BLaER1 treated with 17β-estradiol and CSF1 and Interleukin-3, amounts not matched to agents 10 nM and 100 nM (cell line): ENCODE data around the gene EID3.
A peak's percentile ranks its signal among the peaks of the same experiment; 100 is the strongest.
"Not testable (repeated sequence)": the region's sequence is repeated elsewhere in the genome, so short reads cannot be mapped to it uniquely, and the experiment has no call there.

Source experiments
- H3K27ac ChIP-seq, 11 experiments: shearing (Covaris generic); formaldehyde crosslinking; 2 replicates each; pipeline ENCODE4 v1.8.1; 2022
- H3K27me3 ChIP-seq, 11 experiments: shearing (Covaris generic); formaldehyde crosslinking; 2 replicates each; pipeline ENCODE4 v1.8.1; 2022
- H3K36me3 ChIP-seq, 11 experiments: shearing (Covaris generic); formaldehyde crosslinking; 2 replicates each; pipeline ENCODE4 v1.8.1; 2022
- H3K4me1 ChIP-seq, 10 experiments: shearing (Covaris generic); formaldehyde crosslinking; 2 replicates each; pipeline ENCODE4 v1.8.1; 2022
- H3K4me2 ChIP-seq, 11 experiments: shearing (Covaris generic); formaldehyde crosslinking; 2 replicates each; pipeline ENCODE4 v1.8.1; 2022
- H3K4me3 ChIP-seq, 10 experiments: shearing (Covaris generic); formaldehyde crosslinking; 2 replicates each; pipeline ENCODE4 v1.8.1; 2022
- H3K9ac ChIP-seq, 11 experiments: shearing (Covaris generic); formaldehyde crosslinking; 2 replicates each; pipeline ENCODE4 v1.8.1; 2022
- H3K9me3 ChIP-seq, 11 experiments: shearing (Covaris generic); formaldehyde crosslinking; replicated peaks in 1 of 11; 2 replicates each; pipeline ENCODE4 v1.8.1; 2022
- H4K20me1 ChIP-seq, 11 experiments: shearing (Covaris generic); formaldehyde crosslinking; 2 replicates each; pipeline ENCODE4 v1.8.1; 2022
- Cebpa-rat ChIP-seq, 11 experiments: shearing (Covaris generic); IDR thresholded peaks; 2 replicates each; pipeline ENCODE4 v1.8.1; 2022

The EID3 gene

DNA sequence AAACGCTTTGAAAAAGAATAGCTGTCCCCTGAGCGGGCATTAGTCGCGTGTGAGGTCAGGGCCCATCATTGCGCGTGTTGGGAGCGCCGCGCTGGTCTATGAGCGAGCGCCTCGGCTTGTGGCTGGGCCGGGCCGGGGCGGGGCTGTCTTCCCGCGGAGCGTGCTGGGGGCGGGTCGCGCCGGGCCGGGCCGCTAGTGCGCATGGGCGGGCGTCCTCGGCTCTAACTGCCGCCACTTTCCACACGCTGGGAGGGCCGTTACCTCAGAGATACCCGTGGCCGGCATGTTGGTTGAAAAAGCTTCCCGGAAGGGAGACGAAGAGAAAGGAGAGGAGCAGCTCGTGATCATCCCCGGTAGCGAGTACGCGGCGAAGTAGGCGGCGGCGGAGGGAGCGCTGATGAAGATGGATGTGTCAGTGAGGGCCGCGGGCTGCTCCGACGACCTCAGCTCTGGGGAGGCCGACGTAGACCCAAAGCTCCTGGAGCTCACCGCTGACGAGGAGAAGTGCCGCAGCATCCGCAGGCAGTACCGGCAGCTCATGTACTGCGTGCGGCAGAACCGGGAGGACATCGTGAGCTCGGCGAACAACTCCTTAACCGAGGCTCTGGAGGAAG is at the start of gene EID3:
Gene EID3, plus strand, starts transcription at position 202 of the 614 bp plus-strand sequence. Its CDS starts 196 bp downstream, at position 398.
- peak within 1 kb of the TSS; percentile 76 to 88 (median 83) for H3K4me2 ChIP-seq
- peak within 1 kb of the TSS; percentile 43 to 65 (median 56) for H3K4me3 ChIP-seq
- H4K20me1 ChIP-seq: peaks cover 81 to 100% (median 100%) of the 10 kb centered on the region in 11 experiments; a peak in 21 of 22 replicates
- H3K27me3 ChIP-seq: no peaks in the 10 kb centered on the region
- TF ChIP-seq Cebpa-rat (IDR thresholded peaks at IDR 0.05): no peak
- H3K36me3 ChIP-seq: peaks cover 23 to 98% (median 82%) of the 10 kb centered on the region in 11 experiments
- peak within 1 kb of the TSS in 10 of 11 experiments; percentile 47 to 78 (median 68); a peak in 21 of 22 replicates for H3K27ac ChIP-seq
- no peaks in the 10 kb centered on the region; a peak in 1 of 22 replicates for H3K9me3 ChIP-seq
- H3K4me1 ChIP-seq: peaks cover 55 to 75% (median 67%) of the 10 kb centered on the region in 10 experiments
- peak within 1 kb of the TSS; percentile 42 to 74 (median 66); a peak in 21 of 22 replicates for H3K9ac ChIP-seq

DNA sequence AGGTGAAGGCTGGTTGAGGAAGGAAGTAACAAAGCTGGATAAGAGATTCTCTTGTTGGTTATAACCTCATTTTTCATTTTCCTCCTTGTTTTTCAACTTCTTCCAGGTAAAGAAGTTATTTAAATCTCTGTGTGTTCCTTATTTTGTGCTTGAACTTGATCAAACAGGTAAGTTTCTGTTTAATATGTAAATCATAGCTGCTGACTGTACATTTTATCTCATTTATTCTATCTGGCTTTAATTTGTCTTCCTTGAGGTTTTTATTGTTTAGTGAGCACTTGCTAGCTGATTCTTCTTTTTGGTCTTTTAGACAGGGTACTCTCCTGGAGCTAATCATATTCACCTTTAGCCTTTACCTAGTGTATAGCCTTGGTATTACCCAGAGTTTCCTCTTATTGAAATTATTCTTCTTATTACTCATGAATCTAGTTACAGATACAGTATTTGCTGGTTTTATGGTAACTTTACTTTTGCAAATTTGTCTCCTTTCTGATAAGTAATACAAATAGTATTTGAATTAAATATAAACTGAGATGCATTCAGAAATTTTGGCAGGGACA is 45.5 kb upstream of the EID3 start:
- TF ChIP-seq Cebpa-rat (IDR thresholded peaks at IDR 0.05): no peak

GRCh38 chr12:104258476-104259067 is 45.0 kb upstream of the EID3 start:
- Histone ChIP-seq H3K9ac (no peak overlapping the region), H3K4me1 (peaks cover 0 to 10% (median 2%) of the 10 kb centered on the region in 10 experiments; a peak in 7 of 20 replicates), H3K27me3 (no peaks in the 10 kb centered on the region)

More for the DNA sequence above, 45.5 kb upstream of the EID3 start:
- Histone ChIP-seq H3K36me3 (no peaks in the 10 kb centered on the region), H4K20me1 (no peaks in the 10 kb centered on the region), H3K27me3 (no peaks in the 10 kb centered on the region), H3K27ac (no peak overlapping the region), H3K9me3 (peaks cover 0 to 5% (median 0%) of the 10 kb centered on the region in 11 experiments; a peak in 3 of 22 replicates), H3K4me1 (peaks cover 0 to 10% (median 3%) of the 10 kb centered on the region in 10 experiments; a peak in 7 of 20 replicates), H3K4me2 (no peak overlapping the region), H3K9ac (no peak overlapping the region), H3K4me3 (no peak overlapping the region)

GRCh38 chr12:104263026-104263425 is 40.5 kb upstream of the EID3 start:
- Histone ChIP-seq H3K9ac (no peak overlapping the region), H3K27ac (peak overlapping the region in 2 of 11 experiments; percentile 0 to 33; a peak in 2 of 22 replicates), H3K4me1 (peaks cover 0 to 14% (median 3%) of the 10 kb centered on the region in 10 experiments; a peak in 7 of 20 replicates), H3K36me3 (no peaks in the 10 kb centered on the region), H3K4me2 (peak overlapping the region in 2 of 11 experiments; percentile 11 to 34; a peak in 2 of 22 replicates), H3K4me3 (no peak overlapping the region), H4K20me1 (no peaks in the 10 kb centered on the region), H3K27me3 (no peaks in the 10 kb centered on the region), H3K9me3 (peaks cover 0 to 10% (median 0%) of the 10 kb centered on the region in 11 experiments; a peak in 6 of 22 replicates)
- TF ChIP-seq Cebpa-rat (IDR thresholded peaks at IDR 0.05): no peak

More at GRCh38 chr12:104258476-104259067, 45.0 kb upstream of the EID3 start:
- Histone ChIP-seq H3K27ac (no peak overlapping the region), H3K36me3 (no peaks in the 10 kb centered on the region), H3K4me2 (no peak overlapping the region), H3K4me3 (no peak overlapping the region), H3K9me3 (peaks cover 0 to 5% (median 0%) of the 10 kb centered on the region in 11 experiments; a peak in 3 of 22 replicates), H4K20me1 (no peaks in the 10 kb centered on the region)
- no peak for TF ChIP-seq Cebpa-rat (IDR thresholded peaks at IDR 0.05)

DNA sequence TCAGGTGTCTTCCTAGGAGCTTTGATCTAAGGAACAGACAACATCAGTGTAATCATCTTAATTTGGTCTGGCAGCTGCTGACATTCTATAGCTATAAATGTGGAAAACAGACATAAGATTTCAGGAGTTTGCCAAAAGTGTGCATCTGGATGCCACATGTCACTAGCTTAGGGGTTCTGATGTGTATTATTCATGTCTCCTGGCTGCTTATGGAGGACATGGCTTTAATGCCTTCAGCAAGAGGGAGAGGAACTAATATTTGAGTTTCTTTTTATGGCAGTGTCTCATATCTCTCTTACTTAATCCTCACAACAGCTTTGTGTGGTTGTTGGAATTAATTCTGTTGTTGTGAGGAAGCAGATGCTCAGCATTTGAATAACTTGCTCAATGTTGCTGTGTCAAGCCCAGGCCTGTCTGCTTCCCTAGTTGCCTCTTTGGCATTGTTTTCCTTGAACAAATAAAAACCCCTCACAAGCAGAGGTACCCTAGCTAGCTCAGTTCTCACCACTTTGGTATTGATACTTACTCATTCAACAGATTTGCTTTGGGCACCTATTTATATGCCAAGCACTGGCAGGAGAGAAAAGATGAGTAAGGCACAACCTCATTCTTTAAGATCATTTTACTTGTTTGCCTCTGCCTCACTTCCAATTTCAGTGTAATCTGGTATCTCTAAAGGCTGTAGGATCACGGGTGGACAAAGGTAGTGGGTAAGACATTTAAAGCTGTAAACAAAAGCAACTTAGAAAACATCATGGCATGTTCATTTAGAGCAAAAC is 39.8 kb upstream of the EID3 start:
- H4K20me1 ChIP-seq: no peaks in the 10 kb centered on the region
- peaks cover 0 to 14% (median 3%) of the 10 kb centered on the region in 10 experiments; a peak in 7 of 20 replicates for H3K4me1 ChIP-seq
- H3K4me2 ChIP-seq: peak overlapping the region in 6 of 11 experiments; percentile 11 to 34 (median 22); a peak in 5 of 22 replicates
- H3K36me3 ChIP-seq: no peaks in the 10 kb centered on the region
- peaks cover 0 to 12% (median 0%) of the 10 kb centered on the region in 11 experiments; a peak in 8 of 22 replicates for H3K9me3 ChIP-seq
- peak overlapping the region in 7 of 11 experiments; percentile 14 to 34 (median 30); a peak in 8 of 22 replicates for H3K27ac ChIP-seq
- H3K4me3 ChIP-seq: no peak overlapping the region
- H3K27me3 ChIP-seq: no peaks in the 10 kb centered on the region
- TF ChIP-seq Cebpa-rat (IDR thresholded peaks at IDR 0.05): no peak
- no peak overlapping the region for H3K9ac ChIP-seq

- not testable (repeated sequence) for H3K4me2 ChIP-seq, H3K4me3 ChIP-seq, H3K27me3 ChIP-seq, H3K36me3 ChIP-seq, H4K20me1 ChIP-seq, H3K9ac ChIP-seq, H3K27ac ChIP-seq
- Histone ChIP-seq H3K9me3 (peaks cover 0 to 28% (median 13%) of the 10 kb centered on the region in 11 experiments; a peak in 14 of 22 replicates), H3K4me1 (peaks cover 0 to 14% (median 8%) of the 10 kb centered on the region in 10 experiments; a peak in 14 of 20 replicates)
Measured at GRCh38 chr12:104265436-104265835, 38.1 kb upstream of the EID3 start.

DNA sequence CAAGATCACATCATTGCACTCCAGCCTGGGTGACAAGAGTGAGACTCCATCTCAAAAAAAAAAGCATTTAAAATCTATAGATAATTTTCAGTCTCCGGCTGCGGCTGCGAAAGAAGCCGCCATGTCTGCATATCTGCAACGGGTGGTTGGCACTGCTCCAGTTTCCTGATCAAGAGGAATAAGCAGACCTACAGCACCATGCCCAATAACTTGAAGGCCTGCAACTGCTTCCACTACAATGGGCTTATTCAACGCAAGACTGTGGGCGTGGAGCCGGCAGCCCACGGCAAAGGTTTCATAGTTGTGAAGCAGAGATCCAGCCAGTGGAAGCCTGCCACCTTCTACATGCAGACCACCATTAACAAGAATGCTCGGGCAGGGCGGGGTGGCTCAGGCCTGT is 30.6 kb upstream of the EID3 start:
- peaks cover 0 to 28% (median 14%) of the 10 kb centered on the region in 11 experiments; a peak in 13 of 22 replicates for H3K9me3 ChIP-seq
- no peak for TF ChIP-seq Cebpa-rat (IDR thresholded peaks at IDR 0.05)
- H3K4me1 ChIP-seq: peaks cover 13 to 82% (median 55%) of the 10 kb centered on the region in 10 experiments
- H3K27me3 ChIP-seq: no peaks in the 10 kb centered on the region
- H3K4me3 ChIP-seq: no peak overlapping the region
- H3K36me3 ChIP-seq: no peaks in the 10 kb centered on the region; a peak in 1 of 22 replicates
- no peaks in the 10 kb centered on the region for H4K20me1 ChIP-seq
- 0 out of 22 replicates have a peak overlapping the region, but pooled peaks of 1 of the 11 experiments have one; percentile 15 for H3K27ac ChIP-seq
- H3K9ac ChIP-seq: no peak overlapping the region
- H3K4me2 ChIP-seq: peak overlapping the region in 5 of 11 experiments; percentile 14 to 58 (median 22); a peak in 5 of 22 replicates

DNA sequence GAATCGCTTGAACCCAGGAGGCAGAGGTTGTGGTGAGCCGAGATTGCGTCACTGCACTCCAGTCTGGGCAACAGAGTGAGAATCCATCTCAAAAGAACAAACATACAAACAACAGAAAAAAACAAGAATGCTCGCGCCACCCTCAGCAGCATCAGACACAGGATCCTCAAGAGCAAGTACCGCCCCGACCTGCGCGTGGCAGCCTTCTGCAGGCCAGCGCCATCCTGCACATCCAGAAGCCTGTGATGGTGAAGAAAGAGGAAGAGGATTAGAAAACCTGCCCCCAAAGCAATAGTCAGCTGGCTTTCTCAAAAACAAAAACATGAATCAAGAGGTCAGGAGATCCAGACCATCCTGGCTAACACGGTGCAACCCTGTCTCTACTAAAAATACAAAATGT is 30.0 kb upstream of the EID3 start:
- H3K36me3 ChIP-seq: no peaks in the 10 kb centered on the region; a peak in 1 of 22 replicates
- peaks cover 13 to 84% (median 55%) of the 10 kb centered on the region in 10 experiments for H3K4me1 ChIP-seq
- H3K4me3 ChIP-seq: no peak overlapping the region
- no peaks in the 10 kb centered on the region for H4K20me1 ChIP-seq
- peak in 2 of 11 experiments; percentile 3 to 4; a peak in 1 of 22 replicates for TF ChIP-seq Cebpa-rat (IDR thresholded peaks at IDR 0.05)
- H3K27me3 ChIP-seq: no peaks in the 10 kb centered on the region
- H3K9me3 ChIP-seq: peaks cover 0 to 28% (median 14%) of the 10 kb centered on the region in 11 experiments; a peak in 13 of 22 replicates
- H3K9ac ChIP-seq: no peak overlapping the region
- peak overlapping the region in 6 of 11 experiments; percentile 0 to 58 (median 20); a peak in 7 of 22 replicates for H3K4me2 ChIP-seq
- H3K27ac ChIP-seq: peak overlapping the region in 1 of 11 experiments; percentile 15; a peak in 1 of 22 replicates
